ENCODE data around the gene PCBP3.

Gene PCBP3

GRCh38 chr21:45753445-45753844 is 109.9 kb downstream of the PCBP3 start:
- DNase-seq (ENCODE audit: low read depth): no peak

- no peak for DNase-seq (ENCODE audit: low read depth)
Measured at GRCh38 chr21:45756029-45756428, 112.5 kb downstream of the PCBP3 start.

- no peak for DNase-seq (ENCODE audit: low read depth)
Measured at GRCh38 chr21:45756669-45757068, 113.1 kb downstream of the PCBP3 start.

DNA sequence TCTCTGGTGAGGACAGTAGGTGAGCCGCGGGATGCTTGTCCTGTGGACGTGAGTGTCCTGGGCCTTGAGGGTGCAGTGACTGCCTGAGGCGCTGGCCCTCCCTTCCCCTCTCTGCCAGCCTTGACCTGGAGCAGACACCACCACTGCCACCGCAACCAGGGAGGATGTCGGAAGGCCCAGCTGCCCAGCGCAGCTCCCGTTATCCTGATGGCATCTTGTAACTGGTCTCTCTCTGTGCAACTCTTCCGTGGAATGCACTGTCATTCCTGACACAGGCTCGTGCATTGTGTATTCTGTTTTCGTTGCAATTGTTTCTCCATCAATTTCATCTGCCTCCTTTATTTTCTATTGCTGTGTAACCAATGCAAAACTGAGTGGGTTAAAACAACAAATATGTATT is 118.2 kb downstream of the PCBP3 start:
- DNase-seq (ENCODE audit: low read depth): no peak

- DNase-seq (ENCODE audit: low read depth): no peak
Measured at GRCh38 chr21:45763074-45763473, 119.5 kb downstream of the PCBP3 start.

DNA sequence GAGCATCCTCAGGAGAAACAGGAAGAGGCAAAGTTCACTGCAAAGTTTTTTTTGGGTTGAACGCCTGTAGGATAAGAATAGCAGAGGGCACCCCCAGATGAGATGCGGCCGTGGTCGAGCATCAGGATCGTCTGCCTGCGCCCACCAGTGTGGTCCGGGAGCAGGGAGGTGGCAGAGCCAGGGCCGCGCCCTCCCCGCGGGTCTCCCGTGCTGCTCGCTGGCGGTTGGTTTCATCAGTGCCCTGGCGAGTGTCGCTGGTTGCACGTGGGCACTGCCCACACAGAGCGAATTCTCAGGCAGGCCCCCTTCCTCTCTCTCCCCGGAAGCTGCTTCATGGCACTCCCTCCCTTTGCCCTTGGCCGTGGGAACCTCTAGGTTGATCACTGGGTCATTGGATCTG is 120.0 kb downstream of the PCBP3 start:
- no peak for DNase-seq (ENCODE audit: low read depth)

DNA sequence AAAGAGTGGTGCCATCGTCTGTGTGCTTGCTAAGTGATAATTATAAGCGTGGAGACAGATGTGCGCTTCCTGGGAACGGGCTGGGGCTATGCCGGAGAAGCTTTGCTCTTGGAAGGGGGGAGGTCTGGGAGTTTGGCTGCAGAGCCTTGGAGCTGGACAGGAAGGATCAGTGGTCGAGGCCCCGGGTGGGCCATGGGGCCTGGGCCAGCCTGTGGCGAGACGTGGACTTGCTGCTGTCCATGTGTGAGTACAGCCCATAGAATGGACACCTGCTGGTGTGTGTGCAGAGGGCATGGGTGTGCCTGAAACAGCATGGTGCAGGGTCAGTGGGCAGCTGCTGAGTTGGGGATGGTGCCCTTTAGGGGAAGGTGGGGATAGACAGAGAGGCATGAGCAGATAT is 121.3 kb downstream of the PCBP3 start:
- no peak for DNase-seq (ENCODE audit: low read depth)

- DNase-seq (ENCODE audit: low read depth): no peak
Measured at GRCh38 chr21:45765375-45765774, 121.8 kb downstream of the PCBP3 start.

DNA sequence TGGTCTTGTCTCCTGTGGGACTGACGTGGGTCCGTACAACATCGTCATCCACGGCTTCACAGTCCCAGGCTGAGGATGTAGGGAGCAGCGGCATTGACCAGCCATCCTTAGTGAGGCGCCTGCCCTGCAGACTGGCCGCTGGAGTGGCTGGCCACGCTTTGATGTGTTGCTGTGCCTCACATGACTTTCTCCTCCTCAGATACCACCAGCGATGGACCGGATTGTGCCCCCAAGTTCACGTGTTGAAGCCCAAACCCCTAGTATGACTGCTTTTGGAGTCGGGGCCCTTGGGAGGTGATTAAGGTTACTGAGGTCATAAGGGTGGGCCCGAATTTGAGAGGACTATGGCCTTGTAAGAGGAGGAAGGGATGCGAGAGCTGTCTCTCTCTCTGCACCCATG is 122.5 kb downstream of the PCBP3 start:
- DNase-seq (ENCODE audit: low read depth): no peak

GRCh38 chr21:45766501-45766900 is 123.0 kb downstream of the PCBP3 start:
- DNase-seq (ENCODE audit: low read depth): no peak

- no peak for DNase-seq (ENCODE audit: low read depth)
Measured at GRCh38 chr21:45767071-45768006, 123.8 kb downstream of the PCBP3 start.

GRCh38 chr21:45768011-45768739 is 124.7 kb downstream of the PCBP3 start:
- DNase-seq (ENCODE audit: low read depth): no peak

- DNase-seq (ENCODE audit: low read depth): no peak
Measured at GRCh38 chr21:45768740-45769048, 125.2 kb downstream of the PCBP3 start.

DNA sequence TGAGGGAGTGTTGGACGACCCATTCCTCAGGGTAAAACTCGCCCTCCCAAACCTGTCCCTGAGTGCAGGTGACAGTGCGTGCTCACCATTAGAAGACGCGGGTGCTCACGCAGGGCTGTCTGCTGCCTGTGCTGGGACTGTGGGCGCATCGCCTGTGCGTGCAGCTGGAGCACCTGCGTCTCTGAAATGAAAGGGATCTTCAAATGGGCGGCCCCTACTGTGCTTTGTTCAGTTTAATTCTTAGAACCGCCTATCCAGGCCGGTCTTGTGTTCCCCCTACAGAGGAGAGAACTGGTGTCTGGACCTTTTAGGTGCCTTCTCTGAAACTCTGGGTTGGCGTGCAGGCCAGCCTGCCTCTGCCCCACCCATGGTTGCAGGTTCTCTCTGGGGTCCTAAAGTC is 125.8 kb downstream of the PCBP3 start:
- no peak for DNase-seq (ENCODE audit: low read depth)

DNA sequence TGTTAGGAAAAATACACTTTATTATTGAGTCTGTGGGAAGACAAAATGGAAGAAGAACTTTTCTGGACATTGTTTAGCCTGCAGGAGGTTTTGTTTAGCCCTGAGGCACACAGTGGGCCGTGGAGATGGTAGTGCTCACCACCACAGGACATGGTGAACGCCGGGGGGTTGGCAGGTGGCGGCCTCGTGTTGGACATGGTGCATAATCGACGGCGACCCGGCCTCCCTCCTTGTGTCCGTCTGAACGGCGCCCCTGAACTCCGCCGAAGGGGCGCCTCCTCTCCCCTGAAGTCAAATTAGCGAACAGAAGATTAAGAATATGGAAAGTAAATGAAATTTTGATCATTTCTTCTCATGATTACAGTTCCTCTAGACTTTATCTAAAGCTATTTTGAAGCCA is 126.4 kb downstream of the PCBP3 start:
- no peak for DNase-seq (ENCODE audit: low read depth)

GRCh38 chr21:45772180-45772579 is 128.7 kb downstream of the PCBP3 start:
- DNase-seq (ENCODE audit: low read depth): no peak

- no peak for DNase-seq (ENCODE audit: low read depth)
Measured at GRCh38 chr21:45774291-45774690, 130.8 kb downstream of the PCBP3 start.

DNA sequence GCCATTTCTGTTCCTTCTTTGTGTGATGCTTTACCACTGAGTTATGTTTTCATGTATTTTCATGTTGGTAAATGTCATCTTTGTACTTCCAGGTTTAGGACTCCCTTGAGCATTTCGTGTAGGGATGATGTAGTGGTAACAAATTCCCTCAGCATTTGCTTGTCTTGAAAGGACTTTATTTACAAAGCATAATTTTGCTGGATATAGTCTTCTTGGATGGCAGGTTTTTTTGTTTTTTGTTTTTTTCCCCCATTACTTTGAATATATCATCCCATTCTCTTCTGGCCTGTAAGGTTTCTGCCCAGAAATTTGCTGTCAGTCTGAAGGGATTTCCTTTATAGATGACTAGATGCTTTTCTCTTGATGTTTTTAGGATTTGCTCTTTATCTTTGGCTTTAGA is 133.4 kb downstream of the PCBP3 start:
- DNase-seq (ENCODE audit: low read depth): no peak

- DNase-seq (ENCODE audit: low read depth): no peak
Measured at GRCh38 chr21:45778686-45779085, 135.2 kb downstream of the PCBP3 start.

- no peak for DNase-seq (ENCODE audit: low read depth)
Measured at GRCh38 chr21:45779226-45779625, 135.7 kb downstream of the PCBP3 start.

DNA sequence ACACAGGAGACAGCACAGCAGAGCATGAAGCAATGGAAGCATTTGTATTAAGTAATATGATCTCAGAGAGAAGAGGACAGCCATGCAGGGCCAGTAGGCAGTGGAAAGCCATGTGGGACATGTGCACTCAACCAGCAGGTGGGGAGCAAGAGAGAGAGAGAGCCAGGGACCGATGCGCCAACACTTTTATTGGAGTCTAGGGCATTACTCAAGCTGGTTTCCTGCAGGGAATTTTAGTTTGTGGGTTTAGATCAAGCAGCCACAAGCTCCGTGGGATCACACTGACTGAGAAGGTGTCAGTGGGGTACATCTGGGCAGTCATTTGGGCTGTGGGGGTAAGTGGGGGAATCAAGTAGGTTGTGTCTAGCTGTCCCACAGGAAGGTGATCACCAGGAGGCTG is 137.1 kb downstream of the PCBP3 start:
- no peak for DNase-seq (ENCODE audit: low read depth)

DNA sequence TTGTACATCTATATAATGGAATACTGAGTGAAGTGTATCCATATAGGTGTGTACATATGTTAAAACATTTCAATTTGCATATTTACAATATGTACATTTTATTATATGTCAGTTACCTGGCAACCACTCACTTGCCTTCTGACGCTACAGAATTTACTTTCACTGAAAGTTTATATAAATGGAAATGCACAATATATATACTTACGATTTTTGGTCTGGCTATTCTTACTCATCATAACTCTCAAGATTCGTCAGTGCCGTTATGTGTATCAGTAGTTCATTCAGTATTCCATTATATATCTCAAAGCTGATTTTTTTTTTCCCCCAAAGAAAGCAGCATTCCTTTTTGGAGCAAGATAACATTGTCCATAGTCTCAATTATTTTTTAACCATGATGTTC is 138.2 kb downstream of the PCBP3 start:
- DNase-seq (ENCODE audit: low read depth): no peak

DNA sequence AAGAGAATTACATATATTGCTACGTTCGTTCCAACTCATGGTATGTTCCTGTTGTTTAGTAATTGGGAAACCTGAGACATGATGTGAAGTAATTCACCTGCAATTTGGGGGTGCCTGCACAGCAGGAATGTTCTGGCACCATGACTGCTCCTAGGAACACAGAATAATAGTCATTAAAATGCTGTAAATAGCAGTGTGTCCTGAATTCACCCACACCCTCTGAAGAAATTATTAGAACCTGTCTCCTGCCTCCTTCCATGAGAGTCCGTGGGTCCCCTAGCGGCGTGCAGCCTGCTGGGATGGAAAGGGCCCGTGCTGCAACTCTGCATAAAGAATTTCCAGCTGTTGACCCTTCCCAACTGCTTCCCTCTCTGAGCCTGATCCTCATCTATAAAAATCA is 143.1 kb downstream of the PCBP3 start:
- no peak for DNase-seq (ENCODE audit: low read depth)

- DNase-seq (ENCODE audit: low read depth): no peak
Measured at GRCh38 chr21:45787371-45787770, 143.8 kb downstream of the PCBP3 start.
